ENCODE data around the gene EGFLAM. TPM values are rescaled to one million over a fixed set of nuclear protein-coding genes. Genes with fewer than 3 reads are reported as not detected.

EGFLAM gene
- total RNA-seq, 1 donor, result 11.2 TPM

GRCh38 chr5:38379350-38379937 lies 121.1 kb downstream of the EGFLAM start:
- no peak for DNase-seq (ENCODE audit: insufficient read length, low spot score, missing footprints)
- H3K27ac ChIP-seq (ENCODE audit: low read depth, low read length), result no peak overlapping the region
- peaks cover 2% of the 10 kb centered on the region for H3K4me1 ChIP-seq (ENCODE audit: insufficient read depth, low read length)
- H3K4me3 ChIP-seq (ENCODE audit: insufficient read depth, low read length), result no peak overlapping the region
- no peaks in the 10 kb centered on the region for H4K20me1 ChIP-seq (ENCODE audit: insufficient read depth, low read length)
- H3K36me3 ChIP-seq (ENCODE audit: insufficient read depth, low read length), result no peaks in the 10 kb centered on the region
- H3K79me2 ChIP-seq (ENCODE audit: insufficient read depth, low read length), result no peaks in the 10 kb centered on the region
- no peaks in the 10 kb centered on the region for H3K9me3 ChIP-seq (ENCODE audit: low read depth, low read length)
- H3K4me2 ChIP-seq (ENCODE audit: insufficient read depth, low read length), result no peak overlapping the region
- no peak overlapping the region for H2AFZ ChIP-seq (ENCODE audit: low read length)
- no peak for TF ChIP-seq CTCF (IDR thresholded peaks at IDR 0.05; ENCODE audit: extremely low read depth, low read depth, low read length)
- peaks cover 41% of the 10 kb centered on the region for H3K27me3 ChIP-seq (ENCODE audit: insufficient read depth, low read length)

- Histone ChIP-seq H4K20me1 (ENCODE audit: insufficient read depth, low read length) (no peaks in the 10 kb centered on the region), H3K27ac (ENCODE audit: low read depth, low read length) (no peak overlapping the region), H3K4me2 (ENCODE audit: insufficient read depth, low read length) (no peak overlapping the region), H3K36me3 (ENCODE audit: insufficient read depth, low read length) (no peaks in the 10 kb centered on the region), H3K9me3 (ENCODE audit: low read depth, low read length) (no peaks in the 10 kb centered on the region), H3K4me1 (ENCODE audit: insufficient read depth, low read length) (peaks cover 2% of the 10 kb centered on the region), H2AFZ (ENCODE audit: low read length) (no peak overlapping the region), H3K27me3 (ENCODE audit: insufficient read depth, low read length) (peaks cover 38% of the 10 kb centered on the region), H3K79me2 (ENCODE audit: insufficient read depth, low read length) (no peaks in the 10 kb centered on the region), H3K4me3 (ENCODE audit: insufficient read depth, low read length) (no peak overlapping the region)
- DNase-seq (ENCODE audit: insufficient read length, low spot score, missing footprints), result no peak
- no peak for TF ChIP-seq CTCF (IDR thresholded peaks at IDR 0.05; ENCODE audit: extremely low read depth, low read depth, low read length)
These were observed 122.2 kb downstream of the EGFLAM start for GRCh38 chr5:38380537-38380936.

- Histone ChIP-seq H3K36me3 (ENCODE audit: insufficient read depth, low read length) (no peaks in the 10 kb centered on the region), H3K27ac (ENCODE audit: low read depth, low read length) (no peak overlapping the region), H3K4me3 (ENCODE audit: insufficient read depth, low read length) (no peak overlapping the region), H2AFZ (ENCODE audit: low read length) (no peak overlapping the region), H4K20me1 (ENCODE audit: insufficient read depth, low read length) (no peaks in the 10 kb centered on the region), H3K79me2 (ENCODE audit: insufficient read depth, low read length) (no peaks in the 10 kb centered on the region), H3K27me3 (ENCODE audit: insufficient read depth, low read length) (peaks cover 38% of the 10 kb centered on the region), H3K9me3 (ENCODE audit: low read depth, low read length) (no peaks in the 10 kb centered on the region), H3K4me1 (ENCODE audit: insufficient read depth, low read length) (peaks cover 2% of the 10 kb centered on the region), H3K4me2 (ENCODE audit: insufficient read depth, low read length) (no peak overlapping the region)
- no peak for TF ChIP-seq CTCF (IDR thresholded peaks at IDR 0.05; ENCODE audit: extremely low read depth, low read depth, low read length)
- DNase-seq (ENCODE audit: insufficient read length, low spot score, missing footprints), result no peak
These were observed 123.0 kb downstream of the EGFLAM start for GRCh38 chr5:38381361-38381760.

GRCh38 chr5:38382898-38383297 lies 124.5 kb downstream of the EGFLAM start:
- Histone ChIP-seq H3K9me3 (ENCODE audit: low read depth, low read length) (no peaks in the 10 kb centered on the region), H3K27ac (ENCODE audit: low read depth, low read length) (no peak overlapping the region), H3K27me3 (ENCODE audit: insufficient read depth, low read length) (peaks cover 22% of the 10 kb centered on the region), H3K79me2 (ENCODE audit: insufficient read depth, low read length) (no peaks in the 10 kb centered on the region), H3K4me1 (ENCODE audit: insufficient read depth, low read length) (peaks cover 2% of the 10 kb centered on the region), H2AFZ (ENCODE audit: low read length) (no peak overlapping the region), H3K36me3 (ENCODE audit: insufficient read depth, low read length) (no peaks in the 10 kb centered on the region), H3K4me3 (ENCODE audit: insufficient read depth, low read length) (no peak overlapping the region), H3K4me2 (ENCODE audit: insufficient read depth, low read length) (no peak overlapping the region), H4K20me1 (ENCODE audit: insufficient read depth, low read length) (no peaks in the 10 kb centered on the region)
- TF ChIP-seq CTCF (IDR thresholded peaks at IDR 0.05; ENCODE audit: extremely low read depth, low read depth, low read length), result peak; percentile 89
- peak; percentile 65 for DNase-seq (ENCODE audit: insufficient read length, low spot score, missing footprints)
